Measurements from ENCODE around the gene KCNB1.
"Not testable (repeated sequence)": the region's sequence is repeated elsewhere in the genome, so short reads cannot be mapped to it uniquely, and the experiment has no call there.

Gene KCNB1

GRCh38 chr20:49314052-49314451, 168.4 kb downstream of the KCNB1 start:
- not testable (repeated sequence) for DNase-seq
